Right lobe of liver (tissue), 4 donors: Measurements from ENCODE around the gene MED15.

Source experiments
- POLR2A ChIP-seq: fragments of 450-650 bp; IDR thresholded peaks from one replicate; pipeline ENCODE4 v1.6.1; 2017; ENCODE audit warnings: antibody characterized with exemption, mild to moderate bottlenecking
- TF ChIP-seq, protein P1 (sequence below), 4 donors: fragments of 200-600 bp in 3 of 4; fragments of 450-650 bp in 1 of 4; IDR thresholded peaks; one replicate each; pipeline versions ENCODE4 v1.5.1 to v1.8.0; 2016 to 2022; ENCODE audit warnings: antibody characterized with exemption in 4 of 4, mild to moderate bottlenecking in 2 of 4
- donor health status: DM: no; HTN: no; CAD: no.
- donor health status: DM: no; HTN: no; CAD: no.
- donor health status: DM: no; HTN: yes; CAD: no.

DNA sequence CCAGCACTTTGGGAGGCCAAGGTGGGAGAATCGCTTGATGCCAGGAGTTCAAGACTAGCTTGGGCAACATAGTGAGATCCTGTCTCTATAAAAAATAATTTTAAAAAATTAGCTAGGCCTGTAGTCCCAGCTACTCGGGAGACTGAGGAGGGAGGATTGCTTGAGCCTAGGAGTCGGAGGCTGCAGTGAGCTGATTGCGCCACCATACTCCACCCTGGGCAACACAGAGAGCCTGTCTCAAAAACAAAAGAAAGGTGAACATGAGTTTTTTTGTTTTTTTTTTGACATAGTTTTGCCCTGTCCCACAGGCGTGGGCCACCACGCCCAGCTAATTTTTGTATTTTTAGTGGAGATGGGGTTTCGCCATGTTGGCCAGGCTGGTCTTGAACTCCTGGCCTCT lies 17.6 kb downstream of the MED15 start:
- TF ChIP-seq, protein P1, sequence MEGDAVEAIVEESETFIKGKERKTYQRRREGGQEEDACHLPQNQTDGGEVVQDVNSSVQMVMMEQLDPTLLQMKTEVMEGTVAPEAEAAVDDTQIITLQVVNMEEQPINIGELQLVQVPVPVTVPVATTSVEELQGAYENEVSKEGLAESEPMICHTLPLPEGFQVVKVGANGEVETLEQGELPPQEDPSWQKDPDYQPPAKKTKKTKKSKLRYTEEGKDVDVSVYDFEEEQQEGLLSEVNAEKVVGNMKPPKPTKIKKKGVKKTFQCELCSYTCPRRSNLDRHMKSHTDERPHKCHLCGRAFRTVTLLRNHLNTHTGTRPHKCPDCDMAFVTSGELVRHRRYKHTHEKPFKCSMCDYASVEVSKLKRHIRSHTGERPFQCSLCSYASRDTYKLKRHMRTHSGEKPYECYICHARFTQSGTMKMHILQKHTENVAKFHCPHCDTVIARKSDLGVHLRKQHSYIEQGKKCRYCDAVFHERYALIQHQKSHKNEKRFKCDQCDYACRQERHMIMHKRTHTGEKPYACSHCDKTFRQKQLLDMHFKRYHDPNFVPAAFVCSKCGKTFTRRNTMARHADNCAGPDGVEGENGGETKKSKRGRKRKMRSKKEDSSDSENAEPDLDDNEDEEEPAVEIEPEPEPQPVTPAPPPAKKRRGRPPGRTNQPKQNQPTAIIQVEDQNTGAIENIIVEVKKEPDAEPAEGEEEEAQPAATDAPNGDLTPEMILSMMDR (IDR thresholded peaks at IDR 0.05) = no peak
- TF ChIP-seq POLR2A = no peak
